Mammary epithelial cell (primary cell): Measurements from ENCODE around the gene ZNF224.

Source experiments
- EZH2 ChIP-seq: IDR thresholded peaks from 2 replicates; pipeline ENCODE4 v1.6.1; 2012; ENCODE audit warnings: low read length, inconsistent platforms, borderline replicate concordance
- TF ChIP-seq, protein P1 (sequence below), 2 donors: IDR thresholded peaks in 1 of 2; conservative IDR thresholded peaks in 1 of 2; 2 replicates each; pipeline ENCODE4 v1.5.1; 2011 to 2012; ENCODE audit warnings: inconsistent platforms in 2 of 2, low read length in 2 of 2, mild to moderate bottlenecking in 2 of 2, control low read depth in 1 of 2, low read depth in 1 of 2; ENCODE audit not compliant: insufficient read depth in 1 of 2; ENCODE audit errors: extremely low read depth in 1 of 2

DNA sequence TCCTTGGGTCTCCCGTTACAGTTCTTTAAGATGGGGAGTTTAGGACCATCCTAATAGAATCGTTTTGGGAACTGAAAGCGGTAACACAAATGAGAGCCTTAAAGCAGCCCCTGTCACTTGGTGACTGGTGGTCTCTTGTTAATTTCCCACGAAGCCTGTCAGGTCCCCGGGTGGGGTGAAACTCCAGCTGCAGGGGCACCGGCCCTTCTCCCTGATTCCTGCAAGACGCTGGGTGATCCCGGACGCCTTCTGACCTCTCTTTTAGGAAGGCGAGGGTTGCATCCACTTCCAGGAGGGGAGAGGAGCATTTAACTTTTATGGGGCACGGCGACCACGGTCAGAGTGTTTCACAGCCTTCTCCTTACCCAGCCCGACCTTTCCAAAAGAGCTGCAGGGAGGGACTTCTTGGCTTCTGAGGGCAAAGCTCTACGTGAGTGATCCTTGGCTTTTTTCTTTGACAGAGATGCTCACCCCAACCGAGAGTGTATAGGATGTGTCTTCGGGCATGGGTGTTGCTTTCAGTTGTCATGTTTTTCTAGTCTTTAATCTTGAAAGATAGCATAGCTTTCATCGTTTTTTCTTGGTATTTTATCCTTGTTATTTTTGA is 19.7 kb downstream of the ZNF224 start:
- TF ChIP-seq, protein P1, sequence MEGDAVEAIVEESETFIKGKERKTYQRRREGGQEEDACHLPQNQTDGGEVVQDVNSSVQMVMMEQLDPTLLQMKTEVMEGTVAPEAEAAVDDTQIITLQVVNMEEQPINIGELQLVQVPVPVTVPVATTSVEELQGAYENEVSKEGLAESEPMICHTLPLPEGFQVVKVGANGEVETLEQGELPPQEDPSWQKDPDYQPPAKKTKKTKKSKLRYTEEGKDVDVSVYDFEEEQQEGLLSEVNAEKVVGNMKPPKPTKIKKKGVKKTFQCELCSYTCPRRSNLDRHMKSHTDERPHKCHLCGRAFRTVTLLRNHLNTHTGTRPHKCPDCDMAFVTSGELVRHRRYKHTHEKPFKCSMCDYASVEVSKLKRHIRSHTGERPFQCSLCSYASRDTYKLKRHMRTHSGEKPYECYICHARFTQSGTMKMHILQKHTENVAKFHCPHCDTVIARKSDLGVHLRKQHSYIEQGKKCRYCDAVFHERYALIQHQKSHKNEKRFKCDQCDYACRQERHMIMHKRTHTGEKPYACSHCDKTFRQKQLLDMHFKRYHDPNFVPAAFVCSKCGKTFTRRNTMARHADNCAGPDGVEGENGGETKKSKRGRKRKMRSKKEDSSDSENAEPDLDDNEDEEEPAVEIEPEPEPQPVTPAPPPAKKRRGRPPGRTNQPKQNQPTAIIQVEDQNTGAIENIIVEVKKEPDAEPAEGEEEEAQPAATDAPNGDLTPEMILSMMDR (conservative IDR thresholded peaks at IDR 0.05 in 1 of 2, IDR thresholded peaks at IDR 0.05 in 1 of 2; ENCODE audit: extremely low read depth in 1 of 2, insufficient read depth in 1 of 2, low read depth in 1 of 2, low read length in 2 of 2): no peak
- TF ChIP-seq EZH2: no peak
